Omental fat pad (tissue), 4 donors: ENCODE results near the gene SHROOM3. TPM values are rescaled to one million over a fixed set of nuclear protein-coding genes. Genes with fewer than 3 reads are reported as not detected.

Source experiments
- ATAC-seq: fragments of 150-250 bp; one replicate; pipeline ENCODE4 v1.9.1; 2016; ENCODE audit warnings: mild to moderate bottlenecking, moderate library complexity; ENCODE audit not compliant: low FRiP score
- DNase-seq: peaks from one replicate; pipeline ENCODE4 v3.0.0-alpha.2; 2019; ENCODE audit warnings: low spot score
- total RNA-seq, 4 donors: library from RNA; depleted of rRNA; stranded (reverse); fragments of >200 nt; gene quantifications; one replicate each; pipeline ENCODE4 v1.1.0, GENCODE V29; 2016
- TF ChIP-seq, protein P1 (sequence below), 3 donors: fragments of 450-650 bp; IDR thresholded peaks; one replicate each; pipeline ENCODE4 v1.5.1; 2016 to 2017; ENCODE audit warnings: antibody characterized with exemption in 3 of 3, mild to moderate bottlenecking in 3 of 3, moderate library complexity in 2 of 3

Gene SHROOM3
- total RNA-seq, 4 donors from 2014 or later, result 1.3 to 12.2 (median 3.1) TPM

GRCh38 chr4:76582074-76582816, 147.2 kb downstream of the SHROOM3 start:
- ATAC-seq, result no peak
- DNase-seq, result no peak
- TF ChIP-seq, protein P1, sequence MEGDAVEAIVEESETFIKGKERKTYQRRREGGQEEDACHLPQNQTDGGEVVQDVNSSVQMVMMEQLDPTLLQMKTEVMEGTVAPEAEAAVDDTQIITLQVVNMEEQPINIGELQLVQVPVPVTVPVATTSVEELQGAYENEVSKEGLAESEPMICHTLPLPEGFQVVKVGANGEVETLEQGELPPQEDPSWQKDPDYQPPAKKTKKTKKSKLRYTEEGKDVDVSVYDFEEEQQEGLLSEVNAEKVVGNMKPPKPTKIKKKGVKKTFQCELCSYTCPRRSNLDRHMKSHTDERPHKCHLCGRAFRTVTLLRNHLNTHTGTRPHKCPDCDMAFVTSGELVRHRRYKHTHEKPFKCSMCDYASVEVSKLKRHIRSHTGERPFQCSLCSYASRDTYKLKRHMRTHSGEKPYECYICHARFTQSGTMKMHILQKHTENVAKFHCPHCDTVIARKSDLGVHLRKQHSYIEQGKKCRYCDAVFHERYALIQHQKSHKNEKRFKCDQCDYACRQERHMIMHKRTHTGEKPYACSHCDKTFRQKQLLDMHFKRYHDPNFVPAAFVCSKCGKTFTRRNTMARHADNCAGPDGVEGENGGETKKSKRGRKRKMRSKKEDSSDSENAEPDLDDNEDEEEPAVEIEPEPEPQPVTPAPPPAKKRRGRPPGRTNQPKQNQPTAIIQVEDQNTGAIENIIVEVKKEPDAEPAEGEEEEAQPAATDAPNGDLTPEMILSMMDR (IDR thresholded peaks at IDR 0.05), result no peak

DNA sequence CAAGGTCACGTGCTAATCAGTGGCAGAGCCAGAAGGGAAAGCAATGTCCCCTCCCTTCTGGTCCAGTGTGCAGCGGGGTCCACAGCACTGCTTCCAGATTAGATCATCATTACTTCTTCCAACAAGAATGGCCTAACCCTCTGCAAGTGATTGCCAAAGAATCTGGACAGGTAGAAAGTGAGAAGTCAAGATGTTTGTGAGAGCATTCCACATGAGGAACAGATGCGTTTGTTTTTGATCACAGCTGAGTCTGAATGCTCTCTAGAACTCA, 147.7 kb downstream of the SHROOM3 start:
- no peak for ATAC-seq
- no peak for DNase-seq
- TF ChIP-seq, protein P1 (IDR thresholded peaks at IDR 0.05), result no peak

DNA sequence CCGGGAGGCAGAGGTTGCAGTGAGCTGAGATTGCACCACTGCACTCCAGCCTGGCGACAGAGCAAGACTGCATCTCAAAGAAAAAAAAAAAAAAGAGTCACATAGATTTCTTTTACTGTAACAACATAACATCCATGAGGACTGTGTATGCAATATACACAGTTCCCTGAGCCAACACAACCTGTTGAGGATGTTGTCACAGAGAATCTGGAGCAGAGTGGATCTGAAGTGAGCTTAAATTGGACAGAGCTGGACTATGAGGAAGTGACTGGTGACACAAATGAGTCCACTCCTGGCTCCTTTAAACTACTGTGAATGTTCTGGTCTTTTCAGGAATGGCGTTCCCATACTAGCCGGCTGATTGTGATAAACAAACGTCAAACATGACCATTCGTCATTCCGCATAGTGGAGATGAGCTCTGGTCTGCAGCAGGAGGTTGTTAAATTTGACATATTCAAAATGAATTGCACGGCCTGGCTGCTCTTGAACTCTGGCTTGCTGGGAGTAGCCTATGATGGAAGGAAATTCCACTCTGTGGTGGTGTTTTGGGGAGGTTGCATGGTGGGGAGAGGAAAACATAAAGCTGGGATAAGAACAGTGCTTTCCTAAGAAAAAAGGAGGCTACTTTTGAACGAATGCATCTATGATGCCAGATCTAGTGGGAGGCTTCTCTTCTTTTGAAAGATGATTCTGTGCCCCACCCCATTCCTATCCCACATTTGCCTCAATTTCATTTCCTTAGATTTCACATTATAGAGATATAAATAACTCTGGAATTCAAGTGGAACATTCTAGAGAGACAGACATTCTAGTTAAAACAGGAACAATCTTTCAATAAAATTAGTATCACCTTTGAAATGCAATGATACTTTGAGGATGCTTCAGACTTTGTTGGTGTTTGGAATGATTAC, 149.5 kb downstream of the SHROOM3 start:
- TF ChIP-seq, protein P1 (IDR thresholded peaks at IDR 0.05), result no peak
- DNase-seq, result no peak
- peak; percentile 39 for ATAC-seq

- TF ChIP-seq, protein P1 (IDR thresholded peaks at IDR 0.05), result no peak
- DNase-seq (no peak), ATAC-seq (no peak)
Measured at GRCh38 chr4:76585272-76585671, 150.2 kb downstream of the SHROOM3 start.

DNA sequence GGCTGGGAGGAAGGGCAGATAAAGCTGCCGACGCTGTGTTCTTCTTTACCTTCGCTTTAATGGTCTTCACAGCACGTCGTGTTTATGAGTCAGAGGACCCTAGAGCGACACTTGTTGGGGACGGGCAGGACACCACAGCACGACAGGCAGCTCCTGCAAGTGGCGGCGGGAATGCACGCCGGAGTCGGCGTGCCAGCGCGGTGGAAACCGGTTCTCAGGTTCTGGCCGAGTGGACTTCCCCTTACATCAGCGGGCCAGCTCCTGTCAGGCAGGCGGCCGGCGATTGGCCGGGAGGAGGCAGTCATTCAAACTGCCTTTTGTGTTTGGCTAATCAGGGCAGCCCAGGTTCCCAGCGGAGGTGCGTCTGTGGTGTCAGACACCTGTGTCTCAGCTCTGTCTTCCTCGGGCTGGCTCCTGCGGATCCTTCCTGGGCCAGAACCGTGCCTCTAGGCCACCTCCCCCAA, 150.9 kb downstream of the SHROOM3 start:
- ATAC-seq (peak; percentile 90), DNase-seq (peak; percentile 37)
- TF ChIP-seq, protein P1 (IDR thresholded peaks at IDR 0.05), result no peak

DNA sequence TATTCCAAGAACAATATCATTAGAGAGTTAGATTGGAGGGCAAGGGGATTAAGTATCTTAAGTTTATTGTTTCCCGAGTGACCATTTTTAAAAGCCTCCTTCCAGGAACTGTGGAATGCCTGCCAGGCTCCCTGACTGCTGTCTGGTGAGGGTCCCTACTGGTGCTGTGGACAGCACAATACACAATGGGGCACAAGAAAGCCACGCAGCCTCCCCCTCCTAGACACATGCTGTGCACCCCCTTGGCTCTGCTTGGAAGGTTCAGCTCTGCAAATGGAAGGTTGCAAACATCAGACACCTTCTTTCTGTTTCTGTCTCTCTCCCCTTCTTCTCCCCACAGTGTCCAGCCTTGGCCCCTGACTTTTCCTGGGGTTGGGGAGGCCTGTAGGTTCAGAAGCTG, 153.2 kb downstream of the SHROOM3 start:
- TF ChIP-seq, protein P1 (IDR thresholded peaks at IDR 0.05), result no peak
- no peak for ATAC-seq

More for the DNA sequence above, 153.2 kb downstream of the SHROOM3 start:
- no peak for DNase-seq
